HG03095 (cell line): ENCODE data around the gene STK32B.
"Not testable (repeated sequence)": the region's sequence is repeated elsewhere in the genome, so short reads cannot be mapped to it uniquely, and the experiment has no call there.

Experiments
- ATAC-seq: cut with Tn5 transposase; IDR thresholded peaks from one replicate; pipeline ENCODE4 v1.9.1; 2021; ENCODE audit warnings: moderate library complexity; ENCODE audit not compliant: unreplicated experiment

STK32B gene

GRCh38 chr4:5203309-5203992 lies 152.2 kb downstream of the STK32B start:
- no peak for ATAC-seq

GRCh38 chr4:5203993-5204310 lies 152.7 kb downstream of the STK32B start:
- ATAC-seq = no peak

GRCh38 chr4:5204781-5205180 lies 153.5 kb downstream of the STK32B start:
- ATAC-seq = no peak

GRCh38 chr4:5206016-5206790 lies 154.9 kb downstream of the STK32B start:
- no peak for ATAC-seq

GRCh38 chr4:5209862-5210261 lies 158.6 kb downstream of the STK32B start:
- no peak for ATAC-seq

- no peak for ATAC-seq
Measured at GRCh38 chr4:5211282-5211839, 160.1 kb downstream of the STK32B start.

- no peak for ATAC-seq
Measured at GRCh38 chr4:5212255-5213013, 161.2 kb downstream of the STK32B start.

GRCh38 chr4:5213087-5213595 lies 161.9 kb downstream of the STK32B start:
- ATAC-seq = no peak

GRCh38 chr4:5215321-5215720 lies 164.0 kb downstream of the STK32B start:
- ATAC-seq = no peak

- no peak for ATAC-seq
Measured at GRCh38 chr4:5217421-5217820, 166.1 kb downstream of the STK32B start.

- ATAC-seq = no peak
Measured at GRCh38 chr4:5218376-5219069, 167.2 kb downstream of the STK32B start.

GRCh38 chr4:5220028-5220427 lies 168.7 kb downstream of the STK32B start:
- ATAC-seq = no peak

- ATAC-seq = no peak
Measured at GRCh38 chr4:5222047-5222446, 170.8 kb downstream of the STK32B start.

GRCh38 chr4:5222951-5223350 lies 171.7 kb downstream of the STK32B start:
- no peak for ATAC-seq

GRCh38 chr4:5224340-5224739 lies 173.1 kb downstream of the STK32B start:
- ATAC-seq = no peak

GRCh38 chr4:5232549-5232948 lies 181.3 kb downstream of the STK32B start:
- ATAC-seq = no peak

GRCh38 chr4:5237086-5237660 lies 185.9 kb downstream of the STK32B start:
- no peak for ATAC-seq

- ATAC-seq = no peak
Measured at GRCh38 chr4:5238173-5238572, 186.9 kb downstream of the STK32B start.

- not testable (repeated sequence) for ATAC-seq
Measured at GRCh38 chr4:5247061-5247460, 195.8 kb downstream of the STK32B start.

- ATAC-seq = no peak
Measured at GRCh38 chr4:5247735-5248134, 196.5 kb downstream of the STK32B start.
